NCI-H748 (cell line): ENCODE data around the gene ST3GAL4.
"Not testable (repeated sequence)": the region's sequence is repeated elsewhere in the genome, so short reads cannot be mapped to it uniquely, and the experiment has no call there.

Experiments used
- DNase-seq: peaks from one replicate; lab custom pipeline; 2025; ENCODE audit not compliant: unreplicated experiment; lab: John Stamatoyannopoulos, UW

ST3GAL4 gene

GRCh38 chr11:126362879-126363655 is 7.6 kb downstream of the ST3GAL4 start:
- DNase-seq: no peak

GRCh38 chr11:126363706-126364248 is 8.3 kb downstream of the ST3GAL4 start:
- no peak for DNase-seq

- DNase-seq: not testable (repeated sequence)
Observed at GRCh38 chr11:126364735-126365134, 9.2 kb downstream of the ST3GAL4 start.

GRCh38 chr11:126365508-126365907 is 10.0 kb downstream of the ST3GAL4 start:
- not testable (repeated sequence) for DNase-seq

GRCh38 chr11:126366064-126366822 is 10.8 kb downstream of the ST3GAL4 start:
- no peak for DNase-seq

- not testable (repeated sequence) for DNase-seq
Observed at GRCh38 chr11:126366823-126367654, 11.6 kb downstream of the ST3GAL4 start.

- DNase-seq: not testable (repeated sequence)
Observed at GRCh38 chr11:126367806-126368205, 12.3 kb downstream of the ST3GAL4 start.

- DNase-seq: not testable (repeated sequence)
Observed at GRCh38 chr11:126368336-126369119, 13.0 kb downstream of the ST3GAL4 start.

GRCh38 chr11:126370016-126370415 is 14.5 kb downstream of the ST3GAL4 start:
- DNase-seq: no peak

GRCh38 chr11:126371595-126371994 is 16.1 kb downstream of the ST3GAL4 start:
- DNase-seq: no peak

GRCh38 chr11:126373389-126374066 is 18.0 kb downstream of the ST3GAL4 start:
- not testable (repeated sequence) for DNase-seq

GRCh38 chr11:126374562-126375300 is 19.2 kb downstream of the ST3GAL4 start:
- DNase-seq: not testable (repeated sequence)

GRCh38 chr11:126375726-126376125 is 20.2 kb downstream of the ST3GAL4 start:
- no peak for DNase-seq

- DNase-seq: no peak
Observed at GRCh38 chr11:126378763-126379162, 23.3 kb downstream of the ST3GAL4 start.

- no peak for DNase-seq
Observed at GRCh38 chr11:126380909-126381308, 25.4 kb downstream of the ST3GAL4 start.

GRCh38 chr11:126381960-126382359 is 26.5 kb downstream of the ST3GAL4 start:
- not testable (repeated sequence) for DNase-seq

- DNase-seq: not testable (repeated sequence)
Observed at GRCh38 chr11:126382641-126383040, 27.2 kb downstream of the ST3GAL4 start.

- DNase-seq: no peak
Observed at GRCh38 chr11:126383339-126384335, 28.2 kb downstream of the ST3GAL4 start.
